Measurements from ENCODE around the gene PAIP1. TPM values are rescaled to one million over a fixed set of nuclear protein-coding genes. Genes with fewer than 3 reads are reported as not detected.

The PAIP1 gene
- total RNA-seq, 6 experiments from 2014 or later = 58.2 to 70.8 (median 67.1) TPM

DNA sequence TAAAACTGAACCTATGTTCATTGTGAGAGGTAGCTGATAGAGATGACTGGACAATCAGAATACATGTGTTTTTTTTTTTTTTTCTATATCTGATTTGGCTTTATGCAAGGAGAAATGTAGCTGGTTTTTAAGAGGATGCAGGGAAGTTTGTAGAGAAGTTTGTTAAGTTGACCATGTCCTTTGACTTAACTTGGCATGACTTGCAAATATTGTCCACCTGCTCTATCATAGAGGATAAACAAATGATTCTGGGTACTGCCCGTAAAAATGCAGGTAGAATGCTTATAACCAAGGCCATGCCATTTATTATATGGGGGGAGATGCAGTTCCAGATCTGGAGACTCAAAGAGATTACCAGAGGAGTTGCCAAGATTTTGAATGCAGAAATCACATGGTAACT is 32.4 kb upstream of the PAIP1 start:
- Mint-ChIP-seq H3K27ac (no peak overlapping the region), H3K4me1 (ENCODE audit: low read depth) (no peaks in the 10 kb centered on the region), H3K4me3 (no peak overlapping the region), H3K36me3 (ENCODE audit: low read depth) (no peaks in the 10 kb centered on the region), H3K27me3 (ENCODE audit: insufficient read depth) (no peaks in the 10 kb centered on the region; the same call in 1 of the 2 replicates), H3K9me3 (no peaks in the 10 kb centered on the region)
- no peak for DNase-seq
- TF ChIP-seq, protein P1, sequence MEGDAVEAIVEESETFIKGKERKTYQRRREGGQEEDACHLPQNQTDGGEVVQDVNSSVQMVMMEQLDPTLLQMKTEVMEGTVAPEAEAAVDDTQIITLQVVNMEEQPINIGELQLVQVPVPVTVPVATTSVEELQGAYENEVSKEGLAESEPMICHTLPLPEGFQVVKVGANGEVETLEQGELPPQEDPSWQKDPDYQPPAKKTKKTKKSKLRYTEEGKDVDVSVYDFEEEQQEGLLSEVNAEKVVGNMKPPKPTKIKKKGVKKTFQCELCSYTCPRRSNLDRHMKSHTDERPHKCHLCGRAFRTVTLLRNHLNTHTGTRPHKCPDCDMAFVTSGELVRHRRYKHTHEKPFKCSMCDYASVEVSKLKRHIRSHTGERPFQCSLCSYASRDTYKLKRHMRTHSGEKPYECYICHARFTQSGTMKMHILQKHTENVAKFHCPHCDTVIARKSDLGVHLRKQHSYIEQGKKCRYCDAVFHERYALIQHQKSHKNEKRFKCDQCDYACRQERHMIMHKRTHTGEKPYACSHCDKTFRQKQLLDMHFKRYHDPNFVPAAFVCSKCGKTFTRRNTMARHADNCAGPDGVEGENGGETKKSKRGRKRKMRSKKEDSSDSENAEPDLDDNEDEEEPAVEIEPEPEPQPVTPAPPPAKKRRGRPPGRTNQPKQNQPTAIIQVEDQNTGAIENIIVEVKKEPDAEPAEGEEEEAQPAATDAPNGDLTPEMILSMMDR (IDR thresholded peaks at IDR 0.05) = no peak

DNA sequence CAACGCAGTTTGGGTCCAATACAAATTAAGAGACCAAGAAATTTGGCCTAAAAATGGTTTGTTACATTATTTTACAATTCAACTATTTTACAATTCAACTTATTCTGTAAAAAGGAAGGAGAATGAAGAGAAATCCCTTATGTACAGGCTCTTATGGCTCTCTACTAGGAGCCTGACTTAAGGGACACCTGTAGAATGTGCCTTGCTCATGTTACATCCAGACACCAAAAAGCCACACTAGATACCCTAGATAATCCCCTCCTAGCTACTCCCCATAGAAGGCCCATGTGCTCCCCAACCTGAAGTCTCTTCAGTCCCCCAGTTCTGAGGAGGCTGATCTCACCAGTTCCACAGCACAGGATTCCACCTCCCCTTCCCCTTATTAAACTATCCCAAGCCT is 32.0 kb upstream of the PAIP1 start:
- Mint-ChIP-seq H3K27ac (no peak overlapping the region), H3K9me3 (no peaks in the 10 kb centered on the region), H3K36me3 (ENCODE audit: low read depth) (no peaks in the 10 kb centered on the region), H3K4me3 (no peak overlapping the region), H3K27me3 (ENCODE audit: insufficient read depth) (no peaks in the 10 kb centered on the region; the same call in 1 of the 2 replicates), H3K4me1 (ENCODE audit: low read depth) (no peaks in the 10 kb centered on the region)
- DNase-seq = no peak
- TF ChIP-seq, protein P1 (IDR thresholded peaks at IDR 0.05) = no peak

DNA sequence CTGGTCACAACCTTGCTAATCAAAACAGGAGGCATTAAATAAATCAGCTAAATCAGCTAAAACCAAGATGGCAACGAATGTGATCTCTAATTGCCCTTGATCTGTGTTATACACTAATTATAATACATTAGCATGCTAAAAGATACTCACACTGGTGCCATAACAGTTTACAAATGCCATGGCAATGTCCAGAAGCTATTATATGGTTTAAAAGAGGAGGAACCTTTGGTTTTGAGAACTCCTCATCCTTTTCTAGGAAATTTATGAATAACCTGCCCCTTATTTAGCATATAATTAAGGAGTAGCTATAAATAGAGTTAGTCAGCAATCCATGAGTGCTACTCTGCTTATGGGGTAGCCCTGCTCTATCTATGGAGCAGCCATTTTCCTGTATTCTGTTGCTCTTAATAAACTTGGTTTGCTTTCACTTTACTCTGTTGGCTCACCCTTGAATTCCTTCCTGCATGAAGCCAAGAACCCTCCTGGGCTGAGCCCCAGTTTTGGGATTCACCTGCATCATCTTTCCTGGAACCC is 27.4 kb upstream of the PAIP1 start:
- Mint-ChIP-seq H3K36me3 (ENCODE audit: low read depth) (no peaks in the 10 kb centered on the region), H3K4me1 (ENCODE audit: low read depth) (peaks cover 7% of the 10 kb centered on the region), H3K9me3 (no peaks in the 10 kb centered on the region), H3K4me3 (no peak overlapping the region), H3K27me3 (ENCODE audit: insufficient read depth) (no peaks in the 10 kb centered on the region; the same call in 1 of the 2 replicates), H3K27ac (no peak overlapping the region)
- DNase-seq = no peak
- TF ChIP-seq, protein P1 (IDR thresholded peaks at IDR 0.05) = no peak

DNA sequence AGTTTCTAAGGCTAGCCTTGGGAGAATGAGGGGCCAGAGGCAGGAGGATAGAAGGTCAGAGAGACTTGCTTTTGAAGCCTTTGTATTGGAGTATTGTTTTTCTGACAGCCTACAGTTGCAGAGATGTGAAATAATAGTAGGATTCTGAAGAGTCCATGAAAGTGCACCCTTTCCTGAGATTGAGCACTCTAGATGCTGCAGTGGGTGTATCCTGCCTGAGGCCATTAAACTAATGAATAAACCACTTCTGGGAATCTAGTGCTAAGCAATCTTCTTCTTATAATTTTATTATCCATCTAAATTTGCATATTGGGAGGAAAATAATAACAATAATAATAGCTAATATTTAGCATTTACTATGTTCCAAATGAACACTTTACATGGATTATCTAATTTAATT is 26.8 kb upstream of the PAIP1 start:
- H3K9me3 Mint-ChIP-seq = no peaks in the 10 kb centered on the region
- no peak overlapping the region for H3K27ac Mint-ChIP-seq
- DNase-seq = no peak
- H3K27me3 Mint-ChIP-seq (ENCODE audit: insufficient read depth) = no peaks in the 10 kb centered on the region; the same call in 1 of the 2 replicates
- H3K36me3 Mint-ChIP-seq (ENCODE audit: low read depth) = no peaks in the 10 kb centered on the region
- no peak overlapping the region for H3K4me3 Mint-ChIP-seq
- TF ChIP-seq, protein P1 (IDR thresholded peaks at IDR 0.05) = no peak
- H3K4me1 Mint-ChIP-seq (ENCODE audit: low read depth) = peaks cover 7% of the 10 kb centered on the region

DNA sequence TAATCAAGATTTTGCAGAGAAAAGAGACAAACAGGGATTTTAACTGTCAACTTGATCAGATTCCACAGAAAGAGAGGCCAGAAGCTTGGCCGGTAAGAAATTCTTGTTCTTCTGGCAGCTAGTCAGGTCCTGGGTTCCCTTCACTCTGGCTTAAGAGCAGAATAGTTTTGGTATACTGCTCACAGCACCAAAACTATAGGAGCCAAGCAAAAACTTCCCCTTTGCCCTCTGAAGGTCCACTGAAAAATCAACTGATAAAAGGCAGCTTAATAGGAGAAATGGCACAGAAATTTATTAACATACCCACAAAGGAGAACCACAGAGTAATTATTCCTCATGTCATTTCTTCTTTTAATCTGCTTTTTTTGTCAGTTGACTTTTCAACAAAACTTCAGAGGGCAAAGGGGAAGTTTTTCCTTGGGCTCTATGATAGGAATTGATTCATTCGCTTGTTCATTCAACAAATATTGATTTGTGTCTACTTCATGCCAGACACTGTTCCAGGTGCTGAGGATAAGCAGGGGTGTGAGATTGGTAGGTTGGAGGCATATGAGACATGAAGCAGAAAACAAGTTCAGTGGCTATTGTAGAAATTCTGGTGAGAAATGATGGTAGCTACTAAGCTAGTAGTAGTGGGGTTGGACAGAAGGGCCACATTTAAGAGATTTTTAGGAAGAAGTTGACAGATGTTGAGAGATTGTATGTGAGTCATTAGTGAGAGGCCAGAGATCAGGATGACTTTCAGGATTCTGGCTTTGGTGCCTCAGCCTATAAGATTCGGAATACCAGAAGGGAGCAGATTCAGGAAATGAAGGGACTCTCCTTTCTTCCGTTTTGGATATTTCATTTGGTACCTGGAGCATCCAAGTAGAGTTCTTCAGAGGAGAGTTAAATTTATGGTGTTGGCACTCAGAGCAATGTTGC is 25.5 kb upstream of the PAIP1 start:
- Mint-ChIP-seq H3K4me3 (no peak overlapping the region), H3K4me1 (ENCODE audit: low read depth) (peaks cover 7% of the 10 kb centered on the region), H3K27me3 (ENCODE audit: insufficient read depth) (no peaks in the 10 kb centered on the region; the same call in 1 of the 2 replicates), H3K9me3 (no peaks in the 10 kb centered on the region), H3K36me3 (ENCODE audit: low read depth) (no peaks in the 10 kb centered on the region), H3K27ac (no peak overlapping the region)
- TF ChIP-seq, protein P1 (IDR thresholded peaks at IDR 0.05) = no peak
- no peak for DNase-seq
